GM18867 (cell line): ENCODE measurements around the gene COQ2.
"Not testable (repeated sequence)": the region's sequence is repeated elsewhere in the genome, so short reads cannot be mapped to it uniquely, and the experiment has no call there.

Source experiments
- ATAC-seq: cut with Tn5 transposase; IDR thresholded peaks from one replicate; pipeline ENCODE4 v1.9.1; 2021; ENCODE audit warnings: mild to moderate bottlenecking, moderate library complexity; ENCODE audit not compliant: unreplicated experiment

Gene COQ2, protein sequence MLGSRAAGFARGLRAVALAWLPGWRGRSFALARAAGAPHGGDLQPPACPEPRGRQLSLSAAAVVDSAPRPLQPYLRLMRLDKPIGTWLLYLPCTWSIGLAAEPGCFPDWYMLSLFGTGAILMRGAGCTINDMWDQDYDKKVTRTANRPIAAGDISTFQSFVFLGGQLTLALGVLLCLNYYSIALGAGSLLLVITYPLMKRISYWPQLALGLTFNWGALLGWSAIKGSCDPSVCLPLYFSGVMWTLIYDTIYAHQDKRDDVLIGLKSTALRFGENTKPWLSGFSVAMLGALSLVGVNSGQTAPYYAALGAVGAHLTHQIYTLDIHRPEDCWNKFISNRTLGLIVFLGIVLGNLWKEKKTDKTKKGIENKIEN

DNA sequence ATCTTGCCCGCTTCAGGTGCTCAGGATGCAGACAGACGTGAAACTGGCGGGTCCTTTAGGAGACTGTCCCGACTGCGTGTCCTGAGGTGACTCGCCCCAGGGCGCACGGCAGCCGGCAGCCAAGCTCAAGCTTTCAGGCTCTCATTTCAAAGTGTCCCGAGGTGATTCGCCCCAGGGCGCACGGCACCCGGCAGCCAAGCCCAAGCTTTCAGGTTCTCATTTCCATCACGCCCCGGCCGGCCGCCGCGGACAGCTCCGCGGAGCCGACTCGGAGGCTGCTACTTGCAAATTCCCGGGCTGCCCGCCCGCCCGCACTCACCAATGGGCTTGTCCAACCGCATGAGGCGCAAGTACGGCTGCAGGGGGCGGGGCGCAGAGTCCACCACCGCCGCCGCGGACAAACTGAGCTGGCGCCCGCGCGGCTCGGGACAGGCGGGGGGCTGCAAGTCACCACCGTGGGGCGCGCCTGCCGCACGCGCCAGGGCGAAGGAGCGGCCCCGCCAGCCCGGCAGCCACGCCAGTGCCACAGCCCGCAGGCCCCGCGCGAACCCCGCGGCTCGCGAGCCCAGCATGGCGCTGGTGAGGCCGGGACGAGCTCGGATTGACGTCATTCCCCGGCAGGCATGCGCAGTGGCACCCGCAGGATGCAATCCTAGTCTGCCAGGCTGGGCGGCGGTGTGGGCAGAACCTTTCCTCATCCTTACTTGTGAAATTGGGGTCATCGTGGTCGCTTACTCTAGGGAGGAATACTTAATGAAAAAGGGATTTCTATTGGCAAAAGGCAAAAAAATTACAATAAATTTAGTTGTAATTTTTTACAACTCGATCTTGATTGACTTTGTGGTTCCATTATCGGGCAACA lies at the start of gene COQ2:
COQ2 (minus strand) TSS at position 606 of the 862 bp plus-strand sequence; CDS start at position 572, 34 bp downstream.
- ATAC-seq = peak; percentile 84

DNA sequence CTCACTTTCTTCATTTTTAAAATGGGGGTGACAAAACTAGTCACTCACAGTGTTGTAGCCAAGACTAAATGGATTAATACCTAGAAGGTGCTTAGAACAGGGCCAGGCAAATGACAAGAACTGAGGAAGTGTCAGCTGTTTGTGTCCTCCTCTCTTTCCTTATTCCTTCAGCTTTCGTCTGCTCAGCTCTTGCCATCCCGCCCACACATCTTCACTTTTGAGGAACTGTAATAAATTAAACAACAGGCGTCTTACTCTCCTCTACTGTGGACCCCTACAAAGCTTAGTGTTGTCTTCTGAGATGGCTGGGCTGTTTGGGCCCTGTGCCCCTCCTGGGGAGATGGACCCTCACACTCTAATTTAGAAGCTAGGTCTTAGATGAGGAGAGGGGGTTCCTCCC lies 47.4 kb upstream of the COQ2 start:
- no peak for ATAC-seq

DNA sequence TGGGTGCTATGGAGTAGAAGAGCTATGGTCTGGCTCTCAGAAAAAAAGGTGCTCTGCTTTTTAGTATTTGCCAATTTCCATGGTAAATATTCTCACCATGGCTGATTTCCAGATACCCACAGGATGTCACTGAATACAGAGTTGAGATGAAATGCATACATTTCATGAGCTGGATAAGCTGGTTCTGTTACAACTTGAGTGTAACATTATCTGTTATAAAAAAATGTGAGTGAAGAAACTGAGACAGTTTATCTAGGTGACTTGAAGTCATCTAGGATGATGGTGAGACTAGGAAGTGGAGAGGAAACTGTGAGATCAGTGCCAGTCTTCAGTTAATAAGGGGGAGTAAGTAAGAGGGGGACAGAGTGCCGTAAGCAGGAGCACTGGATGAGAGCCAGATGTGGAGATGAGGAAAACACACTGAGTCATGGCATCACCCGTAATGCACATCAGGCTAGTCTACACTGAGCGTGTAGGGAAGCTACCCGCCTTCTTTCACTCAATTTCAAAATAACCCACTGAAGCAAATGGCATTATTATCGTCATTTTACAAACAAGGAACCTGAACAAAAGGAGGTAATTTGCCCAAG lies 45.0 kb upstream of the COQ2 start:
- no peak for ATAC-seq

DNA sequence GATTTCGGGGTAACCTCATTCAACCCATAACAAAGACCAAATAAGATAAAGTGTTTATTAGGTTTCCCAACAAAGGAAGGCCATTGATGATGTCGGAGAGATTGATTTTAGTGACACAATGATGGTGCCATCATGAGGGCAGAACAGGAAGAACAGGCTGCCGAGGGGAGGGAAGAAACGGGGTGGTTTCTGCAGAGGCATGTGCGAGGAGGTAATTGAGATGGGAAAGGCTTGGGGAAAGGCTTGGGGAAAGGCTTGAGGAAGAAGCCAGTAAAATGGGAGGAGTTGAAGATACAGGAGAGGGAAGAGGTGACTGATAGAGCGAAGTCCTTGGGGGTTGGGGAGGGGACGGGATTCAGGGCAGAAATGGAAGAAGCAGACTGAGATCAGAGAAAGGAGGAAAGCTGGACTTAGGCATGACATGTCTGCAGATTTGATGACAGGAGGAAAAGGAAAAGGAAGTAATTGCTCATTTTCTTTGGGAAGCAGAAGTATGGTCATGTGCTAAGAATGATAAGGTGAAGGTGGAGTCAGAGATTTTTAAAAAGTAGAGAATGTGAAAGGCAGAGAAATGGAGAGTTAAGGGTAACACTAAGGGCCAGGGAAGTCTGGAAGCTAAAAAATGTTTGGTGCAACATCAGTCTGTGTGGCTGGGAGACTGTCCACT lies 44.1 kb upstream of the COQ2 start:
- ATAC-seq = no peak

DNA sequence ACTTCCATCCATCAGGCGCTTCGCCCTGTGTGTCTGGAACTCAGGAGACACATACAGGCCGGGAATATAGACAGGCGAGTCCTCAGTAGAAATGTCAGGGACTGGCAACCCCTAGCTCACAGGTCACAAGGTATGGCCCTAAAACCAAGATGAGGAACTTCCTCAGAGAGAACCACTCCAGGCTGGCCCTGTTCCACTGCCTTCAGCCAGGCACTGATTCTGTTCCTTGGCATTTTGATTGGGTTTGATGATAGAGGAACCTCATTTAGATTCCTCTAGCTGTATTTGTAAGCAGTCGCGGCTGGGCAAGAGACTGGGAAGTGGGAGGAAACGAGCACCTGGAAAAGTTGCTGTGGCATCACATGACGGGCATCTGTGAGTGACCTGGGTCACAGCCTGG lies 41.9 kb upstream of the COQ2 start:
- no peak for ATAC-seq

DNA sequence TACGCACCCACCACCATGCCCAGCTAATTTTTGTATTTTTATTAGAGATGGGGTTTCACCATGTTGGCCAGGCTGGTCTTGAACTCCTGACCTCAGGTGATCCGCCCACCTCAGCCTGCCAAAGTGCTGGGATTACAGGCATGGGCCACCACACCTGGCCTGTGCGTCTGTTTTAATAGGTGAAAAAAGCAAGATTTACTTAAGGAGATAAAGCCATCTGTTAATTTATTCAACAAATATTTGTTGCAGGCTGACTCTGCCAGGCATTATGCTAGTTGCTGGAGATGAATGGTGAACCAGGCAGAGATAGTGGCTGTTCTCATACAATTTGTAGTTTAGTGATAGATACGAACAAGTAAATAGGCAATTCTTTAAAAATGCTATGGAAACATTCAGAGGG lies 40.7 kb upstream of the COQ2 start:
- ATAC-seq = not testable (repeated sequence)

DNA sequence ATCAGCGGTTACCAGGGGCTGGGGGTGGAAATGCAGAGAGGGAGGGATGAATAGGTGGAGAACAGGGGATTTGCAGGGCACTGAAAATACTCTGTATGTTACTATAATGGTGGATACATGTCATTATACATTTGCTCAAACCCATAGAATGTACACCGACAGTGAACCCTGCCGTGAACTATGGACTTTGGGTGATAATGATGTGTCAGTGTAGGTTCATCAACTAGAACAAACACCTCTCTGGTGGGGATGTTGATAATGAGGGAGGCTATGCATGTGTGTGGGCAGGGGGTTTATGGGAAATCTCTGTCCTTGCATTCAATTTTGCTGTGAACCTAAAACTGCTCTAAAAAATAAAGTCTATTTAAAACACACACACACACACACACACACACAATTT lies 38.5 kb upstream of the COQ2 start:
- no peak for ATAC-seq

DNA sequence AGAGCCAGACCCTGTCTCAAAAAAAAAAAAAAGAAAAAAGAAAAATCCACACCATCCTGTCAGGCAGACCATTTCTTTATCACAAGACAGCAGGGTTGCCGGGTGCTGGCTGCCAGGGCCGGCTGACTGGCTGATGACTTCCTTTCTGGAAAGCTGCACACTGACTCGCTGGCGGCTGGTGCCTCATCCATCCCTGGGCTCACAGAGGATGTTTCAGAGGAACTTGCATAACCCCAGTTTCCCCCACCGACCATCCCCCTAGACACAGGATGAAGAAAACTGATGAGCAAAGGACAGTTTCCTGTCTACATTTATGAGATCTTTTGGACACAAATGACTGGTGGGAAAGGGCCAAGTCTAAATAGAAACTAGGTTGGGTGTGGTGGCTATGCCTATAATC lies 36.0 kb upstream of the COQ2 start:
- no peak for ATAC-seq

DNA sequence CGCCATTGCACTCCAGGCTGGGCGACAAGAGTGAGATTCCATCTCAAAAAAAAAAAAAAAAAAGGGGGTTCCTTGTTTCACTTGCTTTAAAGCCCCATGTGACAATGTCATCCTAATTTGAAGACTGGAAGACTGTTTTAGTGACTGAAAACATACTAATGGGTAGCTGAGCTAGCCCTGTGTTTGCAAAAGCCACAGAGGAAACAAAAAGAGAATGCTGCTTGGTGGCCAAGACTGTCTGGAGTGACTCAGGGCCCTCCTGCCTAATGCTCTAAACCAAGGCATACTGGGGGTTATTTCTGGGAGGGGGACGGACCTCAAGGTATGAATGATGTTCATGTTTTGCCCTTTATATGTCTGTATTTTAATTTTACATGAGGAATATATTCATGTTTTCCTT lies 34.1 kb upstream of the COQ2 start:
- ATAC-seq = no peak

DNA sequence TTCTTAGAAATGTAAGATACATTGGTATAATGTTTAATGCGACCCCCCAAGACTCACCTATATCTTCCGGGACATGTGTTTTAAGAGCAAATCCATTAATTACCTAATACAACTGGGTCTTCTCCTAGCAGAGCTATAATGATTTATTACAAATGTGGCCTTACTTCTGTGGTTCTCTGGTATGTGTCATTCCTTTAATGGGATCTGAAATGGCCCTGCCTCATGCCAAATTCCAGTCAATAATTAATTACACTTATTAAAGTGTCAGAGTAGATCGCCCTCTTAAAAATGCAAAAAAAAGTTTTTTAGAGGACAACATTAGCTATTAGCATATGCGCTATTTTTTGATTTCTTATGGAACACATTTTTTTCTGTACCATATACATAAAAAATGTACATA lies 33.1 kb upstream of the COQ2 start:
- no peak for ATAC-seq

DNA sequence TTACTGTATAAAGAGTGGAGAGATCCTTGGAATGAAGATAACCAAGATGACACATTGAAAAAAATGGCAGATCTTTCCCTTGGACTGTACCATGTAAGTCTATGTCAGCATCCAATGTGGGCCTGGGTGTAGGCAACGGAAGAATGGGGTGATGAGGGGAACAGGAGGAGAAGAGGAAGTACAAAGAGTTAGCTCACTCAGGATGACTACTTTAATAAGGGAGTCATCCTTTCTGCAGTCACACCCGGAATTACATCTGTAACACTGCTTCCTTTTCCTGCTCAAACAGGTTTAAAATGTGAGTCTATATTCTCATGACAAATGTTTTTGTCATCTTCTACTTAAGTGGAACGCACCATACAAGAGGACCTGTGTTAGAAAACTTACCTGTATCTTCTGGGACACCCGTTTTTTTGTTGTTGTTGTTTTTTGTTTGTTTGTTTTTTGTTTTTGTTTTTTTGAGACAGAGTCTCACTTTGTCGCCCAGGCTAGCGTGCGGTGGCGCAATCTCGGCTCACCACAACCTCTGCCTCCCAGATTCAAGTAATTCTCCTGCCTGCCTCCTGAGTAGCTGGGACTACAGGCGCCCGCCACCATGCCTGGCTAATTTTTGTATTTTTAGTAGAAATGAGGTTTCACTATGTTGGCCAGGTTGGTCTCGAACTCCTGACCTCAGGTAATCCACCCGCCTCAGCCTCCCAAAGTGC lies 32.0 kb upstream of the COQ2 start:
- ATAC-seq = no peak

DNA sequence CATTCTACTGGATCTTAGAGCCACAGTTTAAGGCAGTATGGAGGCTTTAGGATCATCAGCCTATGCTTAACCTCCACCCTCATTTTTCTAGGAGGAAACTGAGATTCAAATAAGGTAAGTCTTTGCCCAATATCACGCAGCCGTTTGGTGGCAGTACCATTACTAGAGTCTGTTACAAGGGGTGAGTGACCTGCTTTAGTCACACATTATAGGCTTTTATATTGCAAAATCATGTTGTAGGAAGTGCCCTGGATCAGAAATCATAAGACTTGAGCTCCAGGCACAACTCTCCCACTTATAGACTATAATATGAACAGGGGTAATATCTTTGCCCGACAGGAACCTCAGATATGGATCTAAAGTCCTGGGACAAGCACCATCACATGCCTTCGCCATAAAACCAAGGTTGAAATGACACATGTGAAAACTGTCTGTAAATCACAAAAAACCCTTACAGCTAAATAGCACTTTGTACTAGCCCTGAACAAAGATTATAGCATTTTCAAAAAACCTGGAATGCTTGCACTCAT lies 30.8 kb upstream of the COQ2 start:
- ATAC-seq = no peak

DNA sequence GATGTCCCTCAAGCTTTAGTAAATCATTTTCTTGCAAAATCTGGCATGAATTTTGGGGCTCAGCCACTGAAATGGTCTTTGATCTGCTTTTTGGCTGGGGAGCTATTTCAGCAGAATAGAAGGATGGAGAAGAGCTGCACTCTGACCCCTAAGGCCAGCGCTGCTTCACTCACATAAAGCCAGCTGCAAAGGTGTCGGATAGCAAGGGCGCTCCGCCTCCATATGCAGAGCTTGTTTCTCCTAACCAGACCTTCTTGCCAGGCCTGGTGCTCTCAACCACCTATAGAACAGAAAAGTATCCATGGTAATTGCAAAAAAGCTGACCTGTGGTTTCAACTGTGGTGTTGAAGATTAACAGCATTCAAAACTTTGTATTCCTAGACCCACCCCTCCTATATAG lies 24.1 kb upstream of the COQ2 start:
- ATAC-seq = no peak

DNA sequence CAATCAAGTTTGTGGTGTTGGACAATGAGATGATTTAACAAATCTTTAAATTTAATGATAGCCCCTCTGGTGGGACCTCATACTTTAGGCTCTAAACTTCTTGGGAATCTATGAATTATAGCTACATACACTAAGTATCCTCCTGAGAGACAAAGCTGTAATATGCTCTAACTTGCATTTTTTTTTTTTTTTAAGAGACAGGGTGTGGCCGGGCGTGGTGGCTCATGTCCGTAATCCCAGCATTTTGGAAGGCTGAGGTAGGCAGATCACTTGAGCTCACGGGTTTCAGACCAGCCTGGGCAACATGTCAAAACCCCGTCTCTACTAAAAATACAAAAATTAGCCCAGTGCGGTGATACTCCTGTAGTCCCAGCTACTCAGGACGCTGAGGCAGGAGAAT lies 23.3 kb upstream of the COQ2 start:
- ATAC-seq = no peak

DNA sequence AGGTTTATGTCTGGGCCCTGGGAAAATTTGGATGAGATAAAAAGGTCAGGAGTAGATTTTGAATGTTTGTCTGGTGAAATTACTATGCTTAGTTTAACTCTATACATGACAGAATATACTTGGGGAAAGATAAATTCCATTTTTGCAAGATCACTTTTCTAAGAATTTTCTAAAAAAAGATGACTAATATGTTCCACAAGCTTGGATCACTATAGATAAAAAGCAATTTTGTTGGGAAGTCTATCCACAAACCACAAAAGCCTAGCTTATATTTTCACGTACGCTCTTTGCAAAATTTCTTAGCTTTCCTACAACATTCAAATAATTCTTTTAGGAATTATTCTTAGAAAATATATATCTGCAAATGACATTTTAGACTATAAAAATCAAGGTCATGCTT lies 20.6 kb upstream of the COQ2 start:
- ATAC-seq = no peak

DNA sequence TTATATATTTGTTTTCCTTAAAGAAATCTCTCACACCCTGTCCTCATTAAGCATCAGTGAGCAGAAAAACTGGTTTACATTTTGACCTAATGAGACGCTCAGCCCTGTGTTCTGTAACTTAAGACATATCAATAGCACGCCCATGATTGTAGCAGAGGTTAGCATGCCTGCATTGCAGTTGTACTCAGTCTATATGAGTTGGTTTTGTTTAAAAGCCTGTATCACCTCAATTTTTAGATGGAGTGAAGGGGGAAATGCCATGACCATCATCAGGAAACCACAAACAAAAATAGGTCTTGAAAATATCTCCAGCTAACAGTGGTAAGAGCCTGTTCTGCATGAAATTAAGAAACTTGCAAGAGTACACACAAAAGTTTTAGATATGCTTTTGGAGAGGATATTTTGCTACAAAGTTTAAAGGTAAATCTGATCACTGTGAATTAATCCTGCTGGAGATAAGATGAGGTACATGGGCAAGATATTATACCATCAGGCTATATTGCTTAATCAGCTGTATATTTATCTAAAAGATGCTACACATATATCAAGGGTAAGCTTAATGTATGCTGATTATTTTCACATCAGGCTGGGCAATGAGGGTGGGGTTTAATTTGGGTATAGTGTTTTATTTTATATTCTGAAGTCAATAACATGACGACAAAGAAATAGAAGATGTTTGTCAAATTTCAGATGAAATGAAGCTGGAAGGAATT lies 13.1 kb upstream of the COQ2 start:
- no peak for ATAC-seq

DNA sequence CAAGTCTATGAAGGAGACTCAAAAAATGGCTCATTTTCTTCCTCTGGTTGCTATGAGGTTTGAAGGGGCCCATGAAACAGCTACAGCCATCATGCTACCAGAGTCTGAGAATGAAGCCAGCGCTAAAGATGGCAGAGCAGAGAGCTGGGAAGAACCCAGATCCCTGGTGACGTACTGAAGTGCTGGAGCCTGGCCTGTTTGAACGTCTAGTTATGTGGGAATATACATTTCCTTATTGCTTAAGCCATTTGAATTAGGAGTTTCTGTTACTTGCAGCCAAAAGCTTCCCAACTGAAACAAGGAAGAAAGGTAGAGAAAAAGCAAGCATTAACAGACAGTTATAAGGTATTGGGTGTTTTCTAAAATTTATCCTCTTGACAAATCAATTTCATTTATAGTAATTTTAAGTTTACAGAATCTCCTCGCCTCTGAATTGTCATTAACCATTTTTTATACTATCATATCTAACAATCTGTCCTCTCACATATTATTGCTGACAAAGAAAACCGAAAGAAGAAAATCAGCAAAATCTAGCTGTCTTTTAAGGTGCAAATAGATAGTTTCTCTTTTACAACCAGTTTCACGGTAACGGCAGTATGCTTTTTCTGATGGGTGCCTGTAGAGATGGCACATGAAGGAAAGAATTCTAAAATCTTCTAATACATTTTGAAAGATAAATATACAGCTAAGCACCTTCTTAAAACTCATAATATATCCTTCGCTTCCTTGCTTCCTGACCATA lies 8.9 kb upstream of the COQ2 start:
- ATAC-seq = no peak

DNA sequence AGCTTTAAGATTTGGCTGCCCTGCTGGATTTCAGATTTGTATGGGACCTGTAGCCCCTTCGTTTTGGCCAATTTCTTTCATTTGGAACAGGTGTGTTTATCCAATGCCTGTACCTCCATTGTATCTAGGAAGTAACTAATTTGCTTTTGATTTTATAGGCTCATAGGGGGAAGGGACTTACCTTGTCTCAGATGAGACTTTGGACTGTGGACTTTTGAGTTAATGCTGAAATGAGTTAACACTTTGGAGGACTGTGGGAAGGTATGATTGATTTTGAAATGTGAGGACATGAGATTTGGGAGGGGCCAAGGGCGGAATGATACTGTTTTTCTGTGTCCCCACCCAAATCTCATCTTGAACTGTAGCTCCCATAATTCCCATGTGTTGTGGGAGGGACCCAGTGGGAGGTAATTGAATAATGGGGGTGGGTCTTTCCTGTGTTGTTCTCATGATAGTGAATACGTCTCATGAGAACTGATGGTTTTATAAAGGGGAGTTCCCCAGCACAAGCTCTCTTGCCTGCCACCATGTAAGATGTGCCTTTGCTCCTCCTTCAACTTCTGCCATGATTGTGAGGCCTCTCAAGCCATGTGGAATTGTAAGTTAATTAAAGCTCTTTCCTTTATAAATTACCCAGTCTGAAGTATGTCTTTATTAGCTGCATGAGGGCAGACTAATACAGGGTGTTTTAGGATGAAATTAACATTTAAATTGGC lies 5.6 kb upstream of the COQ2 start:
- not testable (repeated sequence) for ATAC-seq
